ENCODE measurements around the gene NBPF26.
"Not testable (repeated sequence)": the region's sequence is repeated elsewhere in the genome, so short reads cannot be mapped to it uniquely, and the experiment has no call there.

NBPF26 gene

DNA sequence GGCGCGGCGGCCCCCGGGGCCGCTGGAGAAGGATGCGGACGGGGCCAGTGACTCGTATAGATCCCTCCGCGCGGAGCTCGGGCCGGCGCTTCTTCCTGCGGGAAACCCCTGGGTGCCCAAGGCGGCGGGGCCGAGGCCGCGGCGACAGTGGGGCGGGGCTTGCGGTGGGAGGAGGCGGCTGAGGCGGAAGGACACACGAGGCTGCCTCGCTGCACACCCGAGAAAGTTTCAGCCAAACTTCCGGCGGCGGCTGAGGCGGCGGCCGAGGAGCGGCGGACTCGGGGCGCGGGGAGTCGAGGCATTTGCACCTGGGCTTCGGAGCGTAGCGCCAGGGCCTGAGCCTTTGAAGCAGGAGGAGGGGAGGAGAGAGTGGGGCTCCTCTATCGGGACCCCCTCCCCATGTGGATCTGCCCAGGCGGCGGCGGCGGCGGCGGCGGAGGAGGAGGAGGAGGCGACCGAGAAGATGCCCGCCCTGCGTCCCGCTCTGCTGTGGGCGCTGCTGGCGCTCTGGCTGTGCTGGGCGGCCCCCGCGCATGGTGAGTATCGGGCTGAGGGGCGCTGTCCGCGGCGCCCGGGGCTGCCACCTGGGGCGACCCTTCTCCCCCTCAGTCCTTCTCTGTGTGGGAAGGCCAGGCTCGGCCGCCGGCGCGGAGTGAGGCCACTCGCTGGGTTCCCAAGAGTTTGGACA lies at the start of gene NBPF26:
Gene NBPF26, plus strand, starts transcription at position 231 of the 688 bp plus-strand sequence.
- Mint-ChIP-seq H3K4me3 (peak within 1 kb of the TSS; percentile 71), H3K27ac (peak within 1 kb of the TSS in 1 of 2 donors; percentile 27)
- DNase-seq (peak; percentile 60 to 88), ATAC-seq (peak; percentile 96)
- H3K4me1 Mint-ChIP-seq, H3K27me3 Mint-ChIP-seq, H3K9me3 Mint-ChIP-seq: not testable (repeated sequence)

DNA sequence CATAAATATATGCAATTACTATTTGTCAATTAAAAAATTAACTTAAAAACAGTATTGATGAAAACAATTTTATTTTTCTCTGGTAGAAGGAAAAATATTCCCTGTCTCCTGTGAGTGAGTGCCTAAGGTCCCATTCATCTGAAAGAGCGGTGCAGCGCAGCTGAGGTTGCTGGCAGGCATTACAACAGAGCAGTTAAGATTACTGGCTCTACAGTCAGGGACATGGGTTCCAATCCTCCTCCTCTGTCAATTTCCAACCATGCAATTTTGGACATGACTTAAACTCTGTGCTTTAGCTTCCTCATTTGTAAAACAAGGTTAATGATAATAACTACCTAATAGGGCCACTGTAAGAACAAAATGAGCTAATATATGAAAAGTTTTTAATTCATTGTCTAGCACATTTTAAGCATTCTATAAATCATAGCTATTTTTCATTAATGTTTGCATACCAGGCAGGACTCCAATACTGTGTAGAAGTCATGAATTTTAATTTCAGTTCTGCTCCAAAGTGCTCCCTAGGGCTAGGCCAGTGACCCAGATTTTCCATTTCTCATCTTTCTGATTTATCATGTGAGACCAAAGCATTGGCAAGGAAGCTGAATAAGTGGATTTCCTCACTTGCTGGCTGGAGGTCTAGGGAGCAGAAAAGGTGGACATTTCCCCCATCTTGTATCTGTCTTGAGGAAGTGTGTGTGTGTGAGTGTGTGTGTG lies 43.5 kb upstream of the NBPF26 start:
- not testable (repeated sequence) for H3K4me1 Mint-ChIP-seq, H3K4me3 Mint-ChIP-seq, DNase-seq, H3K27ac Mint-ChIP-seq, H3K27me3 Mint-ChIP-seq, ATAC-seq, H3K9me3 Mint-ChIP-seq

GRCh38 chr1:120680938-120681337 lies 42.8 kb upstream of the NBPF26 start:
- not testable (repeated sequence) for H3K27ac Mint-ChIP-seq, H3K4me3 Mint-ChIP-seq, H3K27me3 Mint-ChIP-seq, DNase-seq, H3K4me1 Mint-ChIP-seq, H3K9me3 Mint-ChIP-seq, ATAC-seq

DNA sequence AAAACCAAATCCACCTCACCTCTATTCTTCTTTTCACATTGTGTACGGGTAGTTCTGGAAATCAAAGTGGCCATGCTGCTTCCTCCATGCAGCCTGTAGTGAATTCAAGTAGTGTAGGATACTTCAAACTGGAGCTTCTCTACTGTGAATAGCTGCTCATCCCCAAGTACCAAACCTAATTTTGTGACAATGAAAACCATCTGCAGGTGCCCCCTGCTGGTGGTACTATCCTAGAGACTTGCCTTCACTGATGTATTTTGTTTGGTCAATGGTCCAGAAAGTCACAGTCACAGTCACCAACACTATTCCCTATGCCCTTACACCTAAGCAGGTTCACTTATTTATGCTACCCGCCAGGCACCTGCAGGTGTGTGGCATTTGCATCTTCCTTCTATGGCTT lies 39.3 kb upstream of the NBPF26 start:
- not testable (repeated sequence) for H3K27ac Mint-ChIP-seq, H3K9me3 Mint-ChIP-seq, H3K4me3 Mint-ChIP-seq, DNase-seq, H3K27me3 Mint-ChIP-seq, H3K4me1 Mint-ChIP-seq
- ATAC-seq: peak; percentile 84

DNA sequence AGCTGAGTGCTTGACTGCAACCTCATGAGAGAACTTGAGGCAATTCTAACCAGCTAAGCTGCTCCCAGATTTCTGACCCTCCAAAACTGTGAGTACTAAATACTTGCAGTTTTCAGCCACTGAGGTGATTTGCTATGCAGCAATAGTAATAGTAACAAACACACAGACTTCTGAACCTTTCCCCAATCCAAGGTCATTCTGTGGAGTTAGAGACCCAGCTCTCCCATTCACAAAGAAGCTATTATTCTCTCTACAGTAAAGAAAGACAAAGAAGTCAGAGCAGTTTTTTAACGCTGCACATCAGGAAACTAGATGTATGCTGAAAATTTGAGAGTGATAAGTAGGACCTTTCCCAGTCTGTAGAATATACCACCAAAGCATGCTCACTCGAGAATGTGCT lies 38.1 kb upstream of the NBPF26 start:
- H3K4me1 Mint-ChIP-seq, H3K4me3 Mint-ChIP-seq, H3K27me3 Mint-ChIP-seq, H3K9me3 Mint-ChIP-seq, DNase-seq, H3K27ac Mint-ChIP-seq, ATAC-seq: not testable (repeated sequence)

DNA sequence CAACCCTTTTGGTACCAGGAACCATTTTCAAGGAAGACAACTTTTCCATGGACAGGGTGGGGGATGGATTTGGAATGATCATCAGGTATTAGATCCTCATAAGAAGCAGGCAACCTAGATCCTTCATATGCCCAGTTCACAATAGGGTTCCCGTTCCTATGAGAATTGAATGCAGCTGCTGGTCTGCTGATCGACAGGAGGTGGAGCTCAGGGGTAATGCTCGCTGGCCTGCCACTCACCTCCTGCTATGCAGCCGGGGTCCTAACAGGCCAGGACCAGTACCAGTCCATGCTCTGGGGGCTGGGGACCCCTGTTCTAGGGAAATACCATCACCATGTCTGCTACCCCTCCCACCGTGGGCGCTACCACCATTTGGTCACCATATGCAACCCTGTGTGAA lies 36.5 kb upstream of the NBPF26 start:
- DNase-seq, H3K27ac Mint-ChIP-seq, H3K4me1 Mint-ChIP-seq, H3K4me3 Mint-ChIP-seq, H3K27me3 Mint-ChIP-seq, H3K9me3 Mint-ChIP-seq, ATAC-seq: not testable (repeated sequence)

- ATAC-seq: peak; percentile 45
- H3K4me3 Mint-ChIP-seq: peak overlapping the region in 1 of 2 donors; percentile 55
- not testable (repeated sequence) for DNase-seq, H3K27ac Mint-ChIP-seq, H3K9me3 Mint-ChIP-seq, H3K27me3 Mint-ChIP-seq, H3K4me1 Mint-ChIP-seq
Observed at GRCh38 chr1:120700807-120701562, 22.8 kb upstream of the NBPF26 start.

DNA sequence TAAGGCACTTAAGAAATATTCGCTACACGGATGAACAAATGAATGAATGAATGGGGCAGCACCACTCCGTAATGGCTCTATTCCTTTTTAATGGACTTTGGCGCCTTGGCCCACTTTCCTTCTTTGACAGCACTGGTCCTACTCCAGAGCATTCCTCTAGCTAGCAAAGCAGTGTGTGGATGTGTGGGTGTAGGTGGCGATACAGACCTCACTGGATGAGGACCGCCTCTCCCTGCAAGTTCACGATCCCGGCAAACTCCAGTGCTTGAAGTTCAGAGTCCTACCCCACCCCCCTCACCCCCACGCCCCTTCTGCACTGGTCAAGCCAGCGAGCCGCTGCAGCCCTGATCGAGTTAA lies 409 bp upstream of the NBPF26 start:
- not testable (repeated sequence) for H3K4me1 Mint-ChIP-seq, H3K9me3 Mint-ChIP-seq, H3K27ac Mint-ChIP-seq, H3K4me3 Mint-ChIP-seq, H3K27me3 Mint-ChIP-seq, DNase-seq
- ATAC-seq: peak; percentile 67

DNA sequence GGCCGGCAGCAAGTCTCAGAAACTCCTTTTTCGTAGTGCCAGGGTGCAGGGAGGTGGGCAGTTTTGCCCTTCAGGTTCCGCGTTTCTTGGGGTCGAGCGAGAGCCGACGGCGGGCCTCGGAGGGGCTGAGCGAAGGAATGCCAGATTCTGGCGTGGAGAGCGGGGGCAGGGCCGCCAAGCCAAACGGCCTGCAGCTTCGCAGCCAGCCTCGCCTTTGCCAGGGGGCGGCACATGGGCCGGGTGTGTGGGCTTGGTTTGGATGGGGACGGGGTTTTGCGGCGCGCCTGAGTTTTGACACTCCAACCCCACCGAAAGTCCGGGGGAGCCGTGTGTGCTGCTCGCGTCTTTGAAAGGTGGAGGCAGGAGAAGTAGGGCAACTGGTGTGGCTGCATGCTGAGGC lies 762 bp downstream of the NBPF26 start:
- not testable (repeated sequence) for H3K27ac Mint-ChIP-seq, H3K27me3 Mint-ChIP-seq, H3K9me3 Mint-ChIP-seq, ATAC-seq, H3K4me1 Mint-ChIP-seq
- peak overlapping the region; percentile 71 for H3K4me3 Mint-ChIP-seq
- peak; percentile 5 to 50 for DNase-seq

DNA sequence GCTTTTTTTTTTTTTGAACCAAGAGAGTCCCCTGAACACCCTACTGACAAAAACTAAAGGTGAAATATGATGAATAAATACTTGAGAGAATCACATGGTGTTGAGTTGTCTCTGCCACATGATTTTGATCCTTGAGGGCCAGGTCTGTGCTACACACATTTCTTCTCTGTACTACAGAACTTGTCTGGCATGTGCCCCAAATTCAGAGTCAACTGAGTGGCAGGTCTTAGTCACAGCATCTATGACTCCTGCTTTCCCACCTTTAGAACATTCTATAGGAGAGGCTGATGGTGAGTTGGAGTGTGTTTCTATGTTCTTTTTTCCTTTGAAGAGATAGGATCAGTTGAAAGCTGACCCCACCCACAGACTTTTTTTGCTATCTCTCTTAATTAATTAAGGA lies 5.1 kb downstream of the NBPF26 start:
- ATAC-seq, H3K4me3 Mint-ChIP-seq, H3K9me3 Mint-ChIP-seq, H3K27ac Mint-ChIP-seq, H3K4me1 Mint-ChIP-seq, H3K27me3 Mint-ChIP-seq, DNase-seq: not testable (repeated sequence)

DNA sequence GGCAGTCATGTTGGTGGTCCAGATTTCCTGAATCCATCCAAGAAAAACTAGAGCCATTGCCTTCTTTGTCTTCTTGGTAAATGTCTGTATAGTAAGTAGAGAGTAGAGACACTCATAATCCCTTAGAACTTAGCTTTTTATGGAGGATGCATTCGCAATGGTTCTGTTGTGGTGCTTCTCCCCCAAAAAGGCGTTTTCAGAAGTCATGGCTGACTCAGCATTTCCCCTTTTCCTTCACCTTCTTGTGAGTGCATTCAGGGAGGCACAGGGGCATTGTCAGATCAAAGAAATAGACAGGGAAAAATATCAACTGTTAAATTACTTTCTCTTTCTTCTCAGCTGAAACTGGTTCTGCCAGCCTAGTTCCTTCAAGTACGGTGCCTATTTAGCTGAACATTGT lies 45.3 kb downstream of the NBPF26 start:
- not testable (repeated sequence) for H3K27ac Mint-ChIP-seq, H3K9me3 Mint-ChIP-seq, H3K27me3 Mint-ChIP-seq, H3K4me1 Mint-ChIP-seq, DNase-seq, ATAC-seq, H3K4me3 Mint-ChIP-seq

DNA sequence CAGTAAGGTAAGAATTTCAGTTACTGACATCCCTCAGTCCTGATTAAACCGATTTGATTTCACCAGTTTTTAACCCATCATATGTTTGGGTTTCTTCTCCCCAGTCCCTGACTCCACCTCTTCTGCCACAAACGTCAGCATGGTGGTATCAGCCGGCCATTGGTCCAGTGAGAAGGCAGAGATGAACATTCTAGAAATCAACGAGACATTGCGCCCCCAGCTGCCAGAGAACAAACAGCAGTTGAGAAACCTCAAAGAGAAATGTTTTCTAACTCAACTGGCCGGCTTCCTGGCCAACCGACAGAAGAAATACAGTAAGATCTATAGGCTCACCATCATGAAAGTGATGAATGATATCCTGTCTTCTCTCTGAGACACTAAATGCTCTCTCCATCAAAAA lies 81.7 kb downstream of the NBPF26 start:
- not testable (repeated sequence) for H3K4me3 Mint-ChIP-seq, H3K27me3 Mint-ChIP-seq, H3K27ac Mint-ChIP-seq, H3K9me3 Mint-ChIP-seq, ATAC-seq, H3K4me1 Mint-ChIP-seq
- peak in 1 of 2 donors; percentile 23 for DNase-seq

GRCh38 chr1:120811822-120812221 lies 88.1 kb downstream of the NBPF26 start:
- not testable (repeated sequence) for H3K4me3 Mint-ChIP-seq, ATAC-seq, H3K4me1 Mint-ChIP-seq, H3K27ac Mint-ChIP-seq, H3K27me3 Mint-ChIP-seq, H3K9me3 Mint-ChIP-seq
- DNase-seq: peak; percentile 20 to 57

- not testable (repeated sequence) for H3K27me3 Mint-ChIP-seq, H3K9me3 Mint-ChIP-seq, H3K4me1 Mint-ChIP-seq, ATAC-seq, H3K4me3 Mint-ChIP-seq, DNase-seq, H3K27ac Mint-ChIP-seq
Observed at GRCh38 chr1:120825051-120825450, 101.3 kb downstream of the NBPF26 start.

- ATAC-seq, H3K9me3 Mint-ChIP-seq, H3K27me3 Mint-ChIP-seq, DNase-seq, H3K4me1 Mint-ChIP-seq, H3K4me3 Mint-ChIP-seq, H3K27ac Mint-ChIP-seq: not testable (repeated sequence)
Observed at GRCh38 chr1:120826623-120827022, 102.9 kb downstream of the NBPF26 start.
